Measurements from ENCODE around the gene CSF1R. TPM values are rescaled to one million over a fixed set of nuclear protein-coding genes. Genes with fewer than 3 reads are reported as not detected.

Gene CSF1R
- total and polyA plus RNA-seq, 2 donors (not counting 3 experiments of a cell fraction or from before 2014, with no cell fraction given) = not detected

- H3K4me1 ChIP-seq (ENCODE audit: control insufficient read depth, extremely low read depth, insufficient read depth, low read length) = peaks cover 49% of the 10 kb centered on the region
- dilution Hi-C loops (cut with MboI; ENCODE audit: extremely low pct_ligation_motif_present, low sequenced_read_pairs) = no loop called here
- FAIRE-seq (no peak), DNase-seq (ENCODE audit: low read depth, low spot score) (peak; percentile 94)
- peaks cover 4% of the 10 kb centered on the region for H3K79me2 ChIP-seq (ENCODE audit: control insufficient read depth, insufficient read depth, low read length)
- H3K9me1 ChIP-seq (replicated peaks; ENCODE audit: control insufficient read depth, extremely low read depth, insufficient read depth, low read length) = no peaks in the 10 kb centered on the region
- H3K4me2 ChIP-seq (ENCODE audit: insufficient read depth, low read length) = peak overlapping the region; percentile 90
- H3K27me3 ChIP-seq (ENCODE audit: control insufficient read depth in 2 of 2, insufficient read depth in 2 of 2, low read length in 2 of 2) = no peaks in the 10 kb centered on the region
- H2AFZ ChIP-seq (ENCODE audit: low read depth, low read length) = no peak overlapping the region
- ChIA-PET CTCF (interaction anchor here (0.7 to 2.8 kb wide), 13 partner anchors 12 to 428 kb away, joined by 3 to 16 read pairs (median 6); partner anchors contain the start of genes HMGXB3 and TIGD6), POLR2A (interaction anchor here (0.8 to 1.5 kb wide), 6 partner anchors 9 to 117 kb away, joined by 3 to 14 read pairs (median 4); partner anchors contain the start of genes HMGXB3 and TIGD6)
- H3K27ac ChIP-seq (ENCODE audit: insufficient read depth, low read depth, low read length) = peak overlapping the region; percentile 92
- H3K9ac ChIP-seq (replicated peaks; ENCODE audit: extremely low read depth, insufficient read depth, low read length) = peak overlapping the region; percentile 87
- BruUV-seq (replicated peaks) = TSS peak; percentile 22
- peaks cover 12 to 17% of the 10 kb centered on the region in 2 experiments for H3K36me3 ChIP-seq (ENCODE audit: control insufficient read depth in 2 of 2, extremely low read depth in 1 of 2, insufficient read depth in 2 of 2, low read length in 2 of 2)
- peak overlapping the region in 1 of 3 experiments; percentile 46 for H3K4me3 ChIP-seq (replicated peaks in 1 of 3; ENCODE audit: insufficient read depth in 1 of 3, low read depth in 1 of 3, low read length in 3 of 3)
- H4K20me1 ChIP-seq (replicated peaks; ENCODE audit: control insufficient read depth, extremely low read depth, insufficient read depth, low read length) = no peaks in the 10 kb centered on the region
- intact Hi-C loops (cut with micrococcal nuclease) = loop anchor here (1.0 kb wide), 3 partner anchors 20 to 29 kb away; no protein-coding TSS in a partner anchor
- TF ChIP-seq JUN (IDR thresholded peaks at IDR 0.05; ENCODE audit: borderline replicate concordance, insufficient read depth, insufficient read length, low read depth) (no peak), FOS (IDR thresholded peaks at IDR 0.05; ENCODE audit: borderline replicate concordance, insufficient read depth, low read length) (peak; percentile 76), POLR2AphosphoS5 (IDR thresholded peaks at IDR 0.05; ENCODE audit: insufficient read depth, low read depth, low read length) (no peak), EZH2 (IDR thresholded peaks at IDR 0.05; ENCODE audit: borderline replicate concordance, low read depth, low read length, severe bottlenecking) (no peak), MAX (IDR thresholded peaks at IDR 0.05; ENCODE audit: insufficient read depth, insufficient read length) (no peak), GATA2 (IDR thresholded peaks at IDR 0.05; ENCODE audit: insufficient read depth, insufficient read length, low read depth, low read length) (peak; percentile 9), CTCF (IDR thresholded peaks at IDR 0.05; ENCODE audit: extremely low read depth in 1 of 2, insufficient read depth in 1 of 2, low read depth in 1 of 2, low read length in 2 of 2) (no peak), MYC (IDR thresholded peaks at IDR 0.05; ENCODE audit: low read depth, low read length) (no peak)
- H3K9me3 ChIP-seq (replicated peaks; ENCODE audit: control insufficient read depth, insufficient read depth, low read length) = no peaks in the 10 kb centered on the region
Measured at GRCh38 chr5:150021491-150022157, 64.7 kb downstream of the CSF1R start.
